Measurements from ENCODE around the gene S100A5.
A peak's percentile ranks its signal among the peaks of the same experiment; 100 is the strongest.

The S100A5 gene

GRCh38 chr1:153536671-153537375 is 3.9 kb downstream of the S100A5 start:
- no peak for TF ChIP-seq CTCF (IDR thresholded peaks at IDR 0.05; ENCODE audit: extremely low read depth, insufficient read depth, missing control alignments)
- no peak for DNase-seq (ENCODE audit: low spot score)
- in situ Hi-C loops (cut with MboI; ENCODE audit: low pct_unique_long_range_greater_than_20kb, low sequenced_read_pairs, unreplicated experiment) = no loop called here

GRCh38 chr1:153536012-153536670 is 4.6 kb downstream of the S100A5 start:
- in situ Hi-C loops (cut with MboI; ENCODE audit: low pct_unique_long_range_greater_than_20kb, low sequenced_read_pairs, unreplicated experiment) = no loop called here
- peak; percentile 70 for DNase-seq (ENCODE audit: low spot score)
- no peak for TF ChIP-seq CTCF (IDR thresholded peaks at IDR 0.05; ENCODE audit: extremely low read depth, insufficient read depth, missing control alignments)

- in situ Hi-C loops (cut with MboI; ENCODE audit: low pct_unique_long_range_greater_than_20kb, low sequenced_read_pairs, unreplicated experiment) = no loop called here
- DNase-seq (ENCODE audit: low spot score) = peak; percentile 57
- no peak for TF ChIP-seq CTCF (IDR thresholded peaks at IDR 0.05; ENCODE audit: extremely low read depth, insufficient read depth, missing control alignments)
These were observed 5.3 kb downstream of the S100A5 start, which contains the start of gene S100A6 for GRCh38 chr1:153535242-153536011. TSS of gene S100A6 (minus strand) at chr1:153535991. CDS start at chr1:153535339, 652 bp downstream.

- TF ChIP-seq CTCF (IDR thresholded peaks at IDR 0.05; ENCODE audit: extremely low read depth, insufficient read depth, missing control alignments) = no peak
- in situ Hi-C loops (cut with MboI; ENCODE audit: low pct_unique_long_range_greater_than_20kb, low sequenced_read_pairs, unreplicated experiment) = no loop called here
- no peak for DNase-seq (ENCODE audit: low spot score)
These were observed 5.9 kb downstream of the S100A5 start for GRCh38 chr1:153534925-153535241.

DNA sequence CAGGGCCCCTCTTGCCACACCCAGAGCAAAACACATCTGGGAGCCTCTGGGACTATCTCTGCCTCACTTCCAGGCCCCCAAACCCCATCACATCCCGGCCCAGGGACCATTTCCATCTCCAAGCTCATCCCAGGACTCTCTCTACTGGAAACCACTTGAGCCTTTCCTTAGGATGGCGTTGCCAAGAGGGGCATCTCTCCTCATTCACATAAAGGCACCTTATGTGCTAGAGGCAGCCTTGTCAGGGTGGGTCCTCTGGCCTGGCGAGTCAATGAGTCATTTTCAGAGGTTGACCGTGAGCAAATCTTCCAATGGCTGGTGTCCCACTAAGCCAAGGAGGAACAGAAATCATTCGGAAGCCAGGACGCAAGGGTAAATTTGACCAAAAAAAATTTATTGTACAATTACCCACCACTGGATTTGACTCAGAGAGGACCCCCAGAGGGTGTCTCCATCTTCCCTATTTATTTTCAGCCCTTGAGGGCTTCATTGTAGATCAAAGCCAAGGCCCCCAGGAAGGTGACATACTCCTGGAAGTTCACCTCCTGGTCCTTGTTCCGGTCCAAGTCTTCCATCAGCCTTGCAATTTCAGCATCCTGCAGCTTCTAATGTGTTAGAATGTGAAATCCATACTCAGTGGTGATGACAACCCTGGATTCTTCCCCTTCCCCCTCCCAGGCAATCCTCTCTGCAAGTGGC is 6.4 kb downstream of the S100A5 start:
- in situ Hi-C loops (cut with MboI; ENCODE audit: low pct_unique_long_range_greater_than_20kb, low sequenced_read_pairs, unreplicated experiment) = no loop called here
- no peak for DNase-seq (ENCODE audit: low spot score)

More for the DNA sequence above, 6.4 kb downstream of the S100A5 start:
- TF ChIP-seq CTCF (IDR thresholded peaks at IDR 0.05; ENCODE audit: extremely low read depth, insufficient read depth, missing control alignments) = no peak
